ENCODE results near the gene ARHGEF12.
"Not testable (repeated sequence)": the region's sequence is repeated elsewhere in the genome, so short reads cannot be mapped to it uniquely, and the experiment has no call there.

The ARHGEF12 gene

GRCh38 chr11:120441592-120441991 is 105.4 kb downstream of the ARHGEF12 start:
- no peak for DNase-seq

- no peak for DNase-seq
These were observed 105.8 kb downstream of the ARHGEF12 start for GRCh38 chr11:120442031-120442430.

GRCh38 chr11:120446802-120447201 is 110.6 kb downstream of the ARHGEF12 start:
- no peak for DNase-seq

- DNase-seq: no peak
These were observed 112.0 kb downstream of the ARHGEF12 start for GRCh38 chr11:120448240-120448639.

GRCh38 chr11:120455487-120455886 is 119.3 kb downstream of the ARHGEF12 start:
- DNase-seq: no peak

GRCh38 chr11:120457996-120458395 is 121.8 kb downstream of the ARHGEF12 start:
- DNase-seq: no peak

GRCh38 chr11:120462825-120463224 is 126.6 kb downstream of the ARHGEF12 start:
- DNase-seq: no peak

GRCh38 chr11:120465921-120466534 is 129.8 kb downstream of the ARHGEF12 start:
- DNase-seq: no peak

- no peak for DNase-seq
These were observed 131.4 kb downstream of the ARHGEF12 start for GRCh38 chr11:120467627-120468026.

- DNase-seq: no peak
These were observed 134.9 kb downstream of the ARHGEF12 start for GRCh38 chr11:120471131-120471530.

GRCh38 chr11:120471994-120472393 is 135.8 kb downstream of the ARHGEF12 start:
- DNase-seq: no peak

- no peak for DNase-seq
These were observed 137.3 kb downstream of the ARHGEF12 start for GRCh38 chr11:120473503-120473902.

- no peak for DNase-seq
These were observed 145.9 kb downstream of the ARHGEF12 start for GRCh38 chr11:120482149-120482548.

GRCh38 chr11:120484722-120485121 is 148.5 kb downstream of the ARHGEF12 start:
- no peak for DNase-seq

- DNase-seq: no peak
These were observed 149.9 kb downstream of the ARHGEF12 start for GRCh38 chr11:120486138-120486537.

- no peak for DNase-seq
These were observed 153.6 kb downstream of the ARHGEF12 start for GRCh38 chr11:120489799-120490198.

- no peak for DNase-seq
These were observed 156.3 kb downstream of the ARHGEF12 start for GRCh38 chr11:120492486-120492885.

GRCh38 chr11:120494595-120494994 is 158.4 kb downstream of the ARHGEF12 start:
- no peak for DNase-seq

GRCh38 chr11:120499088-120499487 is 162.9 kb downstream of the ARHGEF12 start:
- DNase-seq: no peak

- no peak for DNase-seq
These were observed 163.6 kb downstream of the ARHGEF12 start for GRCh38 chr11:120499859-120500258.

- peak; percentile 50 for DNase-seq
These were observed 164.3 kb downstream of the ARHGEF12 start for GRCh38 chr11:120500414-120501071.

- no peak for DNase-seq
These were observed 165.2 kb downstream of the ARHGEF12 start for GRCh38 chr11:120501440-120501839.

GRCh38 chr11:120501976-120502755 is 166.0 kb downstream of the ARHGEF12 start:
- DNase-seq: no peak

- DNase-seq: not testable (repeated sequence)
These were observed 167.3 kb downstream of the ARHGEF12 start for GRCh38 chr11:120503529-120503928.

Measured in NCI-H82 (cell line).